GM10266 (cell line): ENCODE results near the gene RWDD2A.

Experiments
- DNase-seq: peaks from one replicate; pipeline ENCODE4 v3.0.0; 2012; ENCODE audit errors: extremely low spot score
- CTCF ChIP-seq: IDR thresholded peaks from 2 replicates; pipeline ENCODE4 v1.5.1; 2012; ENCODE audit warnings: mild to moderate bottlenecking, low read depth; ENCODE audit not compliant: control insufficient read depth, insufficient read depth; ENCODE audit errors: missing control alignments

RWDD2A gene

GRCh38 chr6:83168556-83168955 is 24.6 kb upstream of the RWDD2A start:
- no peak for TF ChIP-seq CTCF

GRCh38 chr6:83169106-83169505 is 24.1 kb upstream of the RWDD2A start:
- TF ChIP-seq CTCF, result no peak
- no peak for DNase-seq

More at GRCh38 chr6:83168556-83168955, 24.6 kb upstream of the RWDD2A start:
- no peak for DNase-seq

- no peak for DNase-seq
- TF ChIP-seq CTCF, result no peak
Observed at GRCh38 chr6:83169511-83169910, 23.6 kb upstream of the RWDD2A start.

- no peak for DNase-seq
- TF ChIP-seq CTCF, result no peak
Observed at GRCh38 chr6:83176246-83176645, 16.9 kb upstream of the RWDD2A start.

GRCh38 chr6:83180426-83180950 is 12.7 kb upstream of the RWDD2A start:
- no peak for DNase-seq
- no peak for TF ChIP-seq CTCF

- no peak for TF ChIP-seq CTCF
- DNase-seq, result no peak
Observed at GRCh38 chr6:83182114-83182513, 11.0 kb upstream of the RWDD2A start.

- no peak for TF ChIP-seq CTCF
- DNase-seq, result no peak
Observed at GRCh38 chr6:83183082-83183828, 9.9 kb upstream of the RWDD2A start.
